ENCODE data around the gene DHDDS.
"Not testable (repeated sequence)": the region's sequence is repeated elsewhere in the genome, so short reads cannot be mapped to it uniquely, and the experiment has no call there.

The DHDDS gene

DNA sequence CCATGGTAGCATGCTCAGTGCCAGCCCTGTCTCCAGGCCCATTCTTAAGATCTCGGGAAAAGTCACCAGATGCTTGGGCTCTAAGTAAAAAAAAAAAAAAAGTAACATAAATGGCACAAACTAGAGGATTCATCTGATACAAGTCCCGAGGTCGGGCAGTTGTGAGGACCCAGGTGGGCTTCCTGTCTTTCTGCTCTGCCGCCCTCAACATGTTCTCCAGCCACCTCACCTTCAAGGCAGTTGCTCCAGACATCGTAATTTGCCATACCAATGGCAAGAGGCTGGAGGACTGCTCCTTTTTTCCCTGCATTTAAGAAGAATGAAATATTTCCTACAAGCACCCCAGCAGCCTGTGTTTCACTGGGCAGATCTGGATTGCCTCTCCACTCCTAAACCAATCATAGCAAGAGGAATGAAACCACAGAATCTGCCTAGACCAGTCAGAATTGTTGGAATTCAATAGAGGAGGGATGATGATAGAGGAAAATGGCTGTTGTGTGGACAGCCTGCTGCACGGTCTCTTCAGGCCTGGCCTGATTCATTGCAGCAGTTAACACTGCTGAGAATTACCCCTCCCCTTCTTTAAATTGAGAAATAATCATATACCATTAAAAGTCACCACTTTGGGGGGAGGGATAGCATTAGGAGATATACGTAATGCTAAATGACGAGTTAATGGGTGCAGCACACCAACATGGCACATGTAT, 45.5 kb downstream of the DHDDS start:
- no peak for FAIRE-seq

DNA sequence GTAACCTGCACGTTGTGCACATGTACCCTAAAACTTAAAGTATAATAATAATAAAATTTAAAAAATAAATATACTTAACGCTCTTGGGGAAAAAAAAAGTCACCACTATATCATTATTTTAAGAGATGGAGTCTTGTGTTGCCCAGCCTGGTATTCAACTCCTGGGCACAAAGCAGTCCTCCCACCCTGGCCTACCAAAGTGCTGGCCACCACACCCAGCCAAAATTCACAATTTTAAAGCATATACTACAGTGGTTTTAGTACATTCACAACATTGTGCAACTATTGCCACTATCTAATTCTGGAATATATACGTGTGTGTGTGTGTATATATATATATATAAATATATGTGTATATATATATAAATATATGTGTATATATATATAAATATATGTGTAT, 46.0 kb downstream of the DHDDS start:
- peak; percentile 77 for FAIRE-seq

DNA sequence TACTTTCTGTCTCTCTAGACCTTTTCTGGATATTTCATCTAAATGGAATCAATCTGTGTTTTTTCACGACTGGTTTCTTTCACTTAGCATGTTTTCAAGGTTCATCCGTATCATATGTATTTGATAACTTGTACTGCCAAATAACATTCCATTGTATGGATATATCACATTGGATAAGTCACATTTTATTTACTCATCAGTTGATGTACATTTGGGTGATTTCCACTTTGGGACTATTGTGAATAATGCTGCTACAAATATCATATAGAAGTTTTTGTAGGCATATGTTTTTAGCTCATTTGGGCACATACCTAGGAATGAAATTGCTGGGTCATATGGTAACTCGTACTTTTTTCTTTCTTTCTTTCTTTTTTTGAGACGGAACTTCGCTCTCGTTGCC, 46.9 kb downstream of the DHDDS start:
- no peak for FAIRE-seq

DNA sequence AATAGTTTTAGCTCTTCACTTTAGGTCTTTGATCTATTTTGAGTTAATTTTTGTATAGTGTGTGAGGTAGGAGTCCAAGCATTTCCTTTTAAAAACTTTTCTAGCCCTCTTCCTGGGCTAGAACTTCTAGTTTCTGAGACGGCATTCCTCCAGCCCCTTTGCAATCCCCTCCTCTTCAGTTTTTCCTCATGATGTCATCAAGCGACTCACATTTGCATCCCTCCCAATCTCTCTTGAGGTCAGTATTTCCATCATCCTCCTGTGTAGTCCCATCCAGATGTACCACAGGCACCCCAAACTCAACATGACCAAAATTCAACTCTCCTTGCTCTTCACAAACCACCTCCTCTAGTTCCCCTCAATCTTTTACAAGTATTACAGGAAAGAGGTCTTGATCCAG, 50.8 kb downstream of the DHDDS start:
- FAIRE-seq, result no peak

DNA sequence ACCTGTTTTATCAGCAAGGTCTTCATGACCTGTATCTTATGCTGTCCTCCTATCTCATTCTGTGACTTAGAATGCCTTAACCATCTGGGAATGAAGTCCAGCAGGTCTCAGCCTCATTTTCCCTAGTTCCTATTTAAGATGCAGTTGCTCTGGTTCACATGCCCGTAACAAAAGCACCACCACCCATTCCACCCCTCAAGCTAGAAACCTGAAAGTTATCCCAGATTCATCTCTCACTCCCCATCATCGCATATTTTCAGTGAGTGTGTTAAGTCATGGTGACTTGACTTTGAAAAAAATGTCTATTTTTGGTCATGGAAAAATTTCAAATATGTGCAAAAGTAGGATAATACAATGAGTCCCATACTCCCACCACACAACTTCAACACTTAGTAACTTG, 51.9 kb downstream of the DHDDS start:
- no peak for FAIRE-seq

DNA sequence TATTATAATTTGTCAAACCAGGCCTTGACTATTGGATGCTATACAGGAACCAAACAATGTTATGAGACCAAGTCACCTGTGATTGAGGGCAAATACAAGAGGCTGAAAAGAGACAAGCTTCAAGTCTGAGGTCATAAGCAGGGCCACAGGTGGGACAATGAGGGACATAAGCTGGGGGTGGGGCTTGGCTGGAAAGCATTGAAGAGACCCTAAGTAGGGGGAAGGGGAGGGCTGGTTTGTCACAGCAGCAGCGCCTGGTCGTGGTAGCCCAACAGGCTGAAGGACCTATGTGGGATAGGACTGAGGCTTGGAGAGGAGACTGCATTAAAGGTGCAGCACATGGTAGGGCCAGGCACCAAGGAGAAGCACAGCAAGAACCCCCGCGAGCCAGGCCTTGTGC, 58.0 kb downstream of the DHDDS start:
- FAIRE-seq, result no peak

DNA sequence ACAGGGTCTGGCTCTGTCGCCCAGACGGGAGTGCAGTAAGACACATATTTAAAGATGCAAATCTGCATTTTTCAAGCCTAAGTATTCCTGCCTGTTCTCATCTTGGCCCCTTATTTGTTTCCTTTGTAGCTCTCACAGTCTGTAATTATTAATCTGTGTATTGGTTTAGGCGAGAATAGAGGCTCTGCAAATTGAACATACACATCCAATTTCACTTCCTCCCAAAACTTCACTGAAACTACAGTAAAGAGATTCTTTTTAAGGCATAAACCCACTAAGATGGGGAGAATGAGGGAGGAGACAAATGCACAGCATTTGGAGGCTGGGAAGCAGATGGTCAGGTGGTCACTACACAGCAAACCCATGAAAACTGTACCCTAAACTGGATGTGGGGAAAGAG, 61.1 kb downstream of the DHDDS start:
- no peak for FAIRE-seq

DNA sequence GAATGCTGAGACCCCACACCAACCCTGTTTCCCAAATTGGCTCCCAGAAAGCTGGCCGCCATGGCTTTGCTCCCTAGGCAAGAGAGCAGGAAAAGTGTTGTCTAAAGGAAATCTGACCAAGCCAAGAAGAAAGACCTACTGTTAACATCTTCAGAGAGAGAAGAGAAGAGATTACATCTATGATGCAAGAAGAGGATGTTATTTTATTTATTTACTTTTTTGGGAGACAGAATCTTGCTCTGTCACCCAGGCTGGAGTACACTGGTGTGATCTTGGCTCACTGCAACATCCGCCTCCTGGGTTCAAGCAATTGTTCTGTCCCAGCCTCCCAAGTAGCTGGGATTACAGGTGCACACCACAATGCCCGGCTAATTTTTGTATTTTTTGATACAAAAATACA, 61.8 kb downstream of the DHDDS start:
- FAIRE-seq, result no peak

DNA sequence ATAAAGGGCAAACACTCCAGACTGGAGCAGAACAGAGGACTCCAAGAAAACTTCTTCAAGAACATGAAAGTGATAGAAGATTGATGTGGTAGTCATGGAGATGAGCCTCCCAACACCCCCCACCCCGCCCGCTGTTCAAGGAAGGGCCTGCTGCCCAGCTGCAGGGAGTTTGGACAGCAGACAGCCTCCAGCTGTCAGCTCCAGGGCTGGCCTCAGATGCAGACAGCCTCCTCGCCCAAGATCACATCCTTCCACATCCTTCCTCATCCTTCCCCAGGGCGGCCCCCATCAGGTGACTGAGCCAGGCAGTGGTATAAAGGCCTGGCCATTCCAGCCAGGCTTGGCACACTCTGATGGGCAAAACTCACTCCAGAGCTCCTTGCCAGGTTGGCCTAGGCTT, 64.7 kb downstream of the DHDDS start:
- no peak for FAIRE-seq

DNA sequence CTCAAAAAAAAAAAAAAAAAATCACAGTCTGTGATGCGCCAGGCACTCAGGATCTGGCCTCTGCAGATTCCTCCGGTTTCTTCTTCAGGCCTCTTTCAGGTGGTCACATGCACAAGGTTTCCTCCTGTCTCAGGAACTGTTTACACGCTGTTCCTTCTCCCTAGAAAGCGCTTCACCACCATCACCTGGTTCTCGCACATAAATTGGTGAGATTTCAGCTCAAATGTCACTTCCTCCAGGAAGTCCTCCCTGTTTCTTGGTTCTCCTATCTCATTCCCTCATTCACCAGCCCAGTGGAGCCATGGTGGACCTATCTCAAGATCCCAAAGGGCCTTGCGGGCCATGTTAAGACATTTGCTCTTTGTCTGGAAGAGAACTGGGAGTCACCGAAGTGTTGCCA, 66.8 kb downstream of the DHDDS start:
- FAIRE-seq, result no peak

DNA sequence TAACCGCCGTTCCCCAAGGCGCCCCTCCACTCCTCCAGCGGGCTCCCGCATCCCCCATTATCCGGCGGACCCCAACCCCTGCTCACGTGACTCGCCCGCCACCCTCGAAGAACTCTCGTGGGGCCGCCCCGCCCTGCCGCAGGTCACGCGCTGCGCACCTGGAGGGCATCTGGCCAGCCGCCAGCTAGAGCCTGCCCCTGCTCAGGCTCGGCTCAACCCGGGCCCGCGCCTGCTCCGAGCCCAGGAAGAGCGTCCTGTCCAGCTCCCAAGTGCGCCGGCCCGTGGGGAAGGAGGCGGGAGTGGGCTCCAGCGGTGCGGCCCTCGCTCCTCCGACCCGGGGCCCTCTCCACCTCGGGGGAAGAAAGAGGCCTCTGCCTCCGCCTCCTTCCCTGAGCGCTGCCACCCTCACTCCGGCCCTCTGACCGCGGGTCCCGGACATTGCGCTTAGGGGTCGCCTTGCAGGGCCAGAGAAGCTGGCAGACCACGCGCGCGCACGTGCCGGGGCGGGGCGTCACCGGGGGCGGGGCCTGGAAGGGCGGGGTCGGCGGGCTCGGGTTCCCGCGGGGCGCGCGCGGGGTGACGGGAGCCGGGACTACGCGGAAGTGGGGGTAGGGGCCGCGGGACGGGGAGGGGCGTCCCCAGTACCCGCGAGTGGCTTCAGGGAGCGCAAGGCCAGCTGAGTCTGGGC, 68.5 kb downstream of the DHDDS start:
- FAIRE-seq, result no peak

DNA sequence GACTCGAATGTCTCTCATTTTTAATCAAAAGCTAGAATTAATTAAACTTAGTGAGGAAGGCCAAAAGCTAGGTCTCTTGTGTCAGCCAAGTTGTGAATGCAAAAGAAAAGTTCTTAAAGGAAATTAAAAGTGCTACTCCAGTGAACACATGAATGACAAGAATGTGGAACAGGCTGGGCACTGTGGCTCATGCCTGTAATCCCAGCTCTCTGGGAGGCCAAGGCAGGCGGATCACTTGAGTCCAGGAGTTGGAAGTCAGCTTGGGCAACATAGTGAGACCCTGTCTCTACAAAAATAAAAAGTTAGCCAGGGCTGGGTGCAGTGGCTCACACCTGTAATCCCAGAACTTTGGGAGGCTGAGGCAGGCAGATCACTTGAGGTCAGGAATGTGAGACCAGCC, 78.6 kb downstream of the DHDDS start:
- not testable (repeated sequence) for FAIRE-seq

DNA sequence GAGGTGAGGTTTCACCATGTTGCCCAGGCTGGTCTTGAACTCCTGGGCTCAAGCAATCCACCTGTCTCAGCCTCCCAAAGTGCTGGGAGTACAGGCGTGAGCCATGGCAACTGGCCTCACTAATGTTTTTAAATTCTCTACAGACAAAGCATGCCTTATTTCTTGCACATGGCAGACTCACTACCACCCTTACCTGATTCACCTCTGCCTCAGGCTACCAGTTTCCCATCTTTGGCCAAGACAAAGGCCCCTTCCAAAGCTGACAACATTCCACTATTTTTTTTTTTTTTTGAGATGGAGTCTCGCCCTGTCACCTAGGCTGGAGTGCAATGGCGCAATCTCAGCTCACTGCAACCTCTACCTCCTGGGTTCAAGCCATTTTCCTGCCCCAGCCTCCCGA, 83.7 kb downstream of the DHDDS start:
- not testable (repeated sequence) for FAIRE-seq

DNA sequence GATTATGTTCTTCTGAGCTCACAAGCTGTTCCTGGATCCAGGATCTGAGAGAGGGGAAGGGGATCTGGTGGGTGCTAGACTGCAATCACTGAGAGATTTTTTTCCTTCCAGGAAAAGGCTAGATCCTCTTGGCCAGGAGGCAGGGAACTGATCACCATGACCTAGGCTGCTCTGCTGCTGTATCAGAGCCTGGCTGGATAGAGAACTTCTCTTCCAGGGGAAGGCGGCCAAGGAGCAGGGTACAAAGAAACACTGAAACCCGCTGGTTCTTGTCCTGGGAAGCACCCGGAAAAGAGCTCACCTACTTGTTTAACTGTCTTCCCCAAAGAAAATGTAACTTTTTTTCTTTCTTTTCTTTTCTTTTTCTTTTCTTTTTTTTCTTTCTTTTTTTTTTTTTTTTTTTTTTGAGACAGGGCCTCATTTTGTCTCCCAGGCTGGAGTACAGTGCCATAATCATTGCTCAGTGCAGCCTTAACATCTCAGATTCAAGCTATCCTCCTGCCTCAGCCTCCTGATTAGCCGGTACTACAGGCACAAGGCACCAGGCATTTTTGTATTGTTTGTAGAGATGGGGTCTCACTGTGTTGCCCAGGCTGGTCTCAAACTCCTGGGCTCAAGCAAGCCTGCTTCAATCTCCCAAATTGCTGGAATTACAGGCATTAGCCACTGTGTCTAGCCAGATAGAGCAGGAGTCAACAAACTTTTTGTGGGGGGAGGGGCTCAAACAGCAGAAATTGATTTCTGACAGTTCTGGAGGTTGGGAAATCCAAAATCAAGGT, 85.1 kb downstream of the DHDDS start:
- FAIRE-seq, result no peak

DNA sequence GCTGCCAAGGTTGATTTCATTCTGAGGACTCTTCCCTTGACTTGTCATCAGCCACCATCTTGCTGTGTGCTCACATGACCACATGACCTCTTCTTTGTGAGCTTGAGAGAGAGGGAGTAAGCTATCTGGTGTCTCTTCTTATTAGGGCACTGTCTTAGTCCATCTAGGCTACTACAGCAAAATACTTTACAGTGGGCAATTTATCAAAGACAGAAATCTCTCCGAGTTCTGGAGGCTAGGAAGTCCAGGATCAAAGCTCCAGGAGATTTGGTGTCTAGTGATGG, 85.6 kb downstream of the DHDDS start:
- FAIRE-seq, result no peak

DNA sequence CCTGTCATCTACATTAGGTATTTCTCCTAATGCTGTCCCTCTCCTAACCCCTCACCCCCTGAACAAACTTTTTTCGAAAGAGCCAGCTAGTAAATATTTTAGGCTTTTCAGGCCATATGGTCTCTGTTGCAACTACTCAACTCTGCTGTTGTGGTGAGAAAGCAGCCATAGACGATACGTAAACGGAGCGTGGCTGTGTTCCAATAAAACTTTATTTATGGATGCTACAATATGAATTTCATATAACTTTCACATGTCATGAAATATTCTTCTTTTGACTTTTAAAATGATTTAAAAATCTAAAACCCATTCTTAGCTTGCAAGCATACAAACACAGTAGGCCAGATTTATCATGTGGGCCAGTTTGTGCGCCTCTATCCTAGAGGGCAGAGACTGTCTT, 86.2 kb downstream of the DHDDS start:
- no peak for FAIRE-seq

DNA sequence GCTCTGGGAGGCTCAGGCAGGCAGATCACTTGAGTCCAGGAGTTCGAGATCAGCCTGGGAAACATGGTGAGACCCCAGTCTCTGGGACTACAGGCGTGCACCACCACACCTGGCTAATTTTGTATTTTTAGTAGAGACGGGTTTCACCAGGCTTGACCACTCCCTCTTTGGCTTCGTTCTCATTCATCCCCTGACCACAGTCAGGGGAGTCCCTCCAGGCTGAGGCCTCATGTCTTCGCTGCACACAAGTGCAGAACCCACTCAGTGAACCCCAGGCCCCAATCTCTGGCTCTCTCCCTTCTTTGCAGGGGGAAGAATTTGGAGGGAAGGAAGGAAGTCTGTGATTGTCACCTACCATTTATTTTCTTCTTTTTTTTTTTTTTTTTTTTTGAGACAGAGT, 88.2 kb downstream of the DHDDS start:
- FAIRE-seq, result no peak

Data from colon (tissue), 2 donors.